Subcutaneous abdominal adipose tissue (tissue), 5 donors: ENCODE data around the gene EDDM13.
"Not testable (repeated sequence)": the region's sequence is repeated elsewhere in the genome, so short reads cannot be mapped to it uniquely, and the experiment has no call there.

ENCODE experiments used
- H3K27ac ChIP-seq: one replicate; pipeline ENCODE4 v1.7.0; 2013; ENCODE audit warnings: low read depth, mild to moderate bottlenecking, inconsistent platforms, low read length, moderate library complexity
- H3K27me3 ChIP-seq, 5 donors: one replicate each; pipeline ENCODE4 v1.7.0; 2013; ENCODE audit warnings: low read length in 5 of 5, inconsistent platforms in 1 of 5; ENCODE audit not compliant: control insufficient read depth in 5 of 5, insufficient read depth in 4 of 5
- H3K36me3 ChIP-seq, 5 donors: one replicate each; pipeline ENCODE4 v1.7.0; 2013; ENCODE audit warnings: low read length in 5 of 5; ENCODE audit not compliant: control insufficient read depth in 5 of 5, insufficient read depth in 5 of 5
- H3K4me1 ChIP-seq, 5 donors: one replicate each; pipeline ENCODE4 v1.7.0; 2013; ENCODE audit warnings: low read length in 5 of 5, mild to moderate bottlenecking in 3 of 5, moderate library complexity in 1 of 5; ENCODE audit not compliant: control insufficient read depth in 5 of 5, insufficient read depth in 5 of 5
- H3K4me3 ChIP-seq, 5 donors: one replicate each; pipeline ENCODE4 v1.7.0; 2013; ENCODE audit warnings: low read length in 5 of 5, low read depth in 1 of 5
- H3K9ac ChIP-seq, 5 donors: one replicate each; pipeline ENCODE4 v1.7.0; 2013; ENCODE audit warnings: low read length in 5 of 5, mild to moderate bottlenecking in 4 of 5, moderate library complexity in 3 of 5
- H3K9me3 ChIP-seq, 5 donors: one replicate each; pipeline ENCODE4 v1.7.0; 2013; ENCODE audit warnings: low read length in 5 of 5; ENCODE audit not compliant: control insufficient read depth in 5 of 5
- donor health status: healthy.
- donor health status: healthy.
- donor health status: healthy.
- donor health status: healthy.
- donor health status: healthy.

Gene EDDM13

DNA sequence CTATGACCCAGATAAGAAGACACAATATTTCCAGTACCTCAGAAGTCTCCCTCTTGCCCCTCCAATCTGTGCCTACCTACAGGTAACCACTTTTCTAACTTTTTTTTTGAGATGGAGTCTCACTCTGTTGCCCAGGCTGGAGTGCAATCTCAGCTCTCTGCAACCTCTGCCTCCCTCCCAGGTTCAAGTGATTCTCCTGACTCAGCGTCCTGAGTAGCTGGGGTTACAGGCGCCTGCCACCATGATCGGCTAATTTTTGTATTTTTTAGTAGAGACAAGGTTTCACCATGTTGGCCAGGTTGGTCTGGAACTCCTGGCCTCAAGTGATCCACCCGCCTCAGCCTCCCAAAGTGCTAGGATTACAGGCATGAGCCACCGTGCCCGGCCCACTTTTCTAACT, 10.6 kb upstream of the EDDM13 start:
- H3K27ac ChIP-seq, H3K4me3 ChIP-seq, H3K27me3 ChIP-seq, H3K36me3 ChIP-seq, H3K9me3 ChIP-seq, H3K4me1 ChIP-seq, H3K9ac ChIP-seq: not testable (repeated sequence)

DNA sequence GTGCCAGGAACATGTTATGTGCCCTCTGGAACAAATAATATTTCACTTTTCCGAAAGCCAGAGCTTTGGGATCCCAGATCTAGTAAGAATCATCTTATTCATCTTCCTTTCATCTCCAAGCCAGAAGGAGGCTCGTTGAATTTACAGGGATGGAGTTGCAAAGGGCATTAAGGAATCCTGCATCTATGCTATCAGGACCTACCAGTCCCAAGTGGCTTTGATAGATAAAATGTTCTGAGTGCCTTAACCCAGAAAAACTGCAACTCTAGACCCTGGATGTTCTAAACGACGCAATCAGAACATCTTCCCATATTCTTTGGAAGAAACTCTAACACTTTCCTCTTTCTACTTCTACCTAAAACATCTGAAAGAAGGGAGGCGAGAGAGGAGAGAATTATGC, 9.2 kb upstream of the EDDM13 start:
- Histone ChIP-seq H3K27me3 (no peaks in the 10 kb centered on the region), H3K36me3 (peaks cover 0 to 3% (median 0%) of the 10 kb centered on the region in 5 donors), H3K9me3 (no peaks in the 10 kb centered on the region), H3K9ac (no peak overlapping the region), H3K4me1 (no peaks in the 10 kb centered on the region), H3K27ac (no peak overlapping the region), H3K4me3 (no peak overlapping the region)

DNA sequence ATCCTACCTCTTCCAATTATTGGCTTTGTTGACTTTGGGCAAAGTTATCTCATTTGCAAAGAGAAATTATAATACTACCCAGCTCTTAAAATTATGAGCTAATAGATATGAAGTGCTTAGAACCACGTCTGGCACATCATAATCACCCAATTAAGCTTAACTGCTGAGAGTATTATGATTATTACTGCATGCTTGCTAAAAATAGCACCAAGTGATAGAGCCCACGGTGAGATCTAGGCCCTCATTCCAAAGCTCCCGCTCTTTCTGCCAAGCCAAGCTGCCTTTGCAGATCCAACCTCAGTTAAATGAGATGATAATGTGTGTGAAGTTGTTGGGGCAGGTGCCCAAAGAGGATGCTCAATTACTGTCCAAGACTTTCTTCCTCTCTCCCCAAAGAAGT, 6.5 kb upstream of the EDDM13 start:
- Histone ChIP-seq H3K9me3 (no peaks in the 10 kb centered on the region), H3K4me3 (no peak overlapping the region), H3K4me1 (peaks cover 0 to 3% (median 0%) of the 10 kb centered on the region in 5 donors), H3K9ac (no peak overlapping the region), H3K36me3 (peaks cover 0 to 3% (median 0%) of the 10 kb centered on the region in 5 donors), H3K27me3 (no peaks in the 10 kb centered on the region), H3K27ac (no peak overlapping the region)

DNA sequence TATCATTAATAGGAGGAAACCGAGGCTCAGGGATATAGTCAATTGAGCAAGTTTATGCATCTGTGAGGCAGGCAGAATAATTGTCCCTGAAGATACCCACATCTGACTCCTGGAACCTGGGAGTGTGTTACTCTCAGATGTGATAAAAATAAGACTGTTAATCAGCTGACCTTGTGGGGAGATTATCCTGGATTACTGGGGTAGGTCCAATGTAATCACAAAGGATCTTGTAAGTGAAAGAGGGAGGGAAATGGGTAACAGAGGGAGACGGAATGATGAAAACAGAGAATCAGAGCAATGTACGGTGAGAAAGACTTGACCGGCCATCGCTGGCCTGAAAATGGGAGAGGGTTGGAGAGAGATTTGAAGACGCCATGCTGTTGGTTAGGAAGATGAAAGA, 3.2 kb upstream of the EDDM13 start:
- H3K27me3 ChIP-seq, result no peaks in the 10 kb centered on the region
- H3K9me3 ChIP-seq, result no peaks in the 10 kb centered on the region
- H3K36me3 ChIP-seq, result peaks cover 0 to 5% (median 0%) of the 10 kb centered on the region in 5 donors
- H3K4me3 ChIP-seq, result no peak overlapping the region
- H3K9ac ChIP-seq, result no peak overlapping the region
- peaks cover 0 to 4% (median 0%) of the 10 kb centered on the region in 5 donors for H3K4me1 ChIP-seq
- H3K27ac ChIP-seq, result no peak overlapping the region

DNA sequence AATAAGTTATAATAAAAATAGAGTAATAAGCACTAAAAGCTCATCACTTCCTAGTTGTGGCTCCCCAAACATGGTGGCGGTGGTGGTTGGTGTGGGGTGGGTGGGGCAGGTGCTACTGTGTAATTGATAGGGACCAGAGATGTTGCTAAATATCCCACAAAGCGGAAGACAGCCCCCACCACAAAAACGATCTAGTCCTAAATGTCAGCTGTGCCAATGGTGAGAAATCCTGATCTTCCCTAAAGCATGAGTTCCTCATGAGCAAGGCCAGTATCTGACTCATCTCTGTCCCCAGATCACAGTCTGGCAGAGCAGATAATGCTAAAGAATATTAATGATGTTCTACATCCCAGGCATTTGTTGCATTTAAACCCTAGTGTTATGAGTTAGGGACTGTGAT, 1.9 kb upstream of the EDDM13 start:
- Histone ChIP-seq H3K27ac (no peak overlapping the region), H3K9me3 (no peaks in the 10 kb centered on the region), H3K9ac (no peak overlapping the region), H3K27me3 (no peaks in the 10 kb centered on the region), H3K36me3 (peaks cover 0 to 5% (median 0%) of the 10 kb centered on the region in 5 donors), H3K4me1 (peaks cover 0 to 4% (median 0%) of the 10 kb centered on the region in 5 donors), H3K4me3 (no peak overlapping the region)

DNA sequence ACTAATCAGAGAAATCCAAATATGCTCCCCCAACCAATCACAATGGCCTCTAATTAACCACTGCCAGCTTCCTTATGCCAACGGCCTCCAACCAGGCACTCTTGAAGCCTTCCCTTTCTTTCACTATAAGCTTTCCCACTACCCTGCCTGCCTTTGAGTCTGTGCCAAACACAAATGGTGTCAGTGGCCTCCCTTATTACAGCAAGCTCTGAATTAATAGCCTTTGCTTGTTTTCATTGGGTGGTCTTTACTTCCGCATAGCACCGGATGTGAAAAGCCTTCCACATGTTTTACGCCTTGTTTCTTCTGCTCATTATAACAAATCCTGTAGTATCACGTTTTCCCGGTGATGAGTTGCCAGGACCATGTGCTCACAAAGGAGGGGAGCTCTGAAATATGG, 1.4 kb upstream of the EDDM13 start:
- Histone ChIP-seq H3K27ac (no peak overlapping the region), H3K9me3 (no peaks in the 10 kb centered on the region), H3K9ac (no peak overlapping the region), H3K4me1 (peaks cover 0 to 4% (median 0%) of the 10 kb centered on the region in 5 donors), H3K4me3 (no peak overlapping the region), H3K36me3 (peaks cover 0 to 5% (median 0%) of the 10 kb centered on the region in 5 donors), H3K27me3 (no peaks in the 10 kb centered on the region)

DNA sequence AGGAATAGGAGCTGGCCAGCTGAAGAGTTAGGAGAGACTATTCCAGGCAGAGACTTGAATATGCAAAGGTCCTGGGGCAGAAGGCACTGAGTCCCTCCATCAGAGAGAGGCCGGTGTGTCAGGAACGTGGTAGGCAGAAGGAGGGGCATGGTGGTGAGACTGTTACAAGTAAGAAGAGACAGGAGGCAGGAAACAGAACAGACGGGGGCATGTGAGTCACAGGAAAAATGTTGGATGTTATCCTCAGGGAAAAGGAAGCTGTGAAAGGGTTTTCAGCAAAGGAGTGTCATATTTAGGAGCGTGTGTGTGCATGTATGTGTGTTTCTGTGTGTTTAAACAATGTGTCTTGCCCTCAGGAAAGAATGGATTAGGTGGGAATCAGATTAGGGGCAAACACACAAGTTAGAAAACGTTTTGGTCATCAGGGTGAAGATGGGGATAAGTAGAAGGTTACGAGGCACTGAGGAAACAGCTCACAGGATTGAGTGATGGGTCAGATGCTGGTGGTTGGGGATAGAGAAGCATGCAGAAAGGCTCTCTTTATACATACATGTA, 1.1 kb downstream of the EDDM13 start:
- Histone ChIP-seq H3K9me3 (no peaks in the 10 kb centered on the region), H3K4me1 (peaks cover 0 to 4% (median 0%) of the 10 kb centered on the region in 5 donors), H3K9ac (no peak overlapping the region), H3K27ac (no peak overlapping the region), H3K4me3 (no peak overlapping the region), H3K36me3 (peaks cover 0 to 6% (median 0%) of the 10 kb centered on the region in 5 donors), H3K27me3 (no peaks in the 10 kb centered on the region)

DNA sequence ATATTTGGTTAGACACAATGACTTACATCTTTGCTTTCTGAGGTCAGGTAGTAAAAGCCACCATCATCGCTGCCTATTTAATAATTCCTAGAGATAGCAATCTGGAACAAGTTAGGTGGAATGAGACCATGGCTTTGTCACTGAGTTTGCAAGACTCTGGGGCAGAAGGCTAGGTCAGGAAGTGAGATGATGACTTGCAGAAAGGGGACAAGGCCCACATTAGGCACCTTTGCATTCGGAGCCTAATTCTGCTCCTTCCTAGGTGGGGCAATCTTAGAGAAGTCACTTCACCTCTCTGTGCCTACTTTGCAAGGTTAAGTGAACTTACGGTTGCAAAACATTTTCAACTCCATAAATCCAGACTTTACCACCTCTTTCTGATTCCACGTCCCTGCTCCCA, 10.3 kb downstream of the EDDM13 start:
- H3K4me1 ChIP-seq, result peaks cover 0 to 1% (median 0%) of the 10 kb centered on the region in 5 donors
- peaks cover 0 to 7% (median 0%) of the 10 kb centered on the region in 5 donors for H3K36me3 ChIP-seq
- no peak overlapping the region for H3K4me3 ChIP-seq
- H3K27ac ChIP-seq, result no peak overlapping the region
- H3K9me3 ChIP-seq, result no peaks in the 10 kb centered on the region
- H3K9ac ChIP-seq, result no peak overlapping the region
- H3K27me3 ChIP-seq, result no peaks in the 10 kb centered on the region

DNA sequence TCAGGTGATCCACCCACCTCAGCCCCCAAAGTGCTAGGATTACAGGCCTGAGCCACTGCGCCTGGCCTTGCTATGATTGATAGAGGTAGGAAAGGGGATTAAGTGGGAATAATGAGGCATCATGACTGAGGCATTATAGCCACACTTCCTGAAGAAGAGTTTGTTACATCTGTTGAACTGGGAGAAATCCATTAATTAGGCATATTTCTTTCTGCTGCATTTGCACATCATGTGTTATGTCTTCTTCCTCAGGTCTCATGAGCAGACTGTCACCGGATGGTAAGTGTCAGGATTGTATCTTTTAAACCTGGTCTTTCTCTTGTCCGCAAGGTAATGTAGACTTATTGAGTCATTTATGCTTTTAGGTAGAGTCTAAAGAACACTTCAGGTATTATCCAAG, 12.2 kb downstream of the EDDM13 start:
- H3K9ac ChIP-seq, result no peak overlapping the region
- H3K27me3 ChIP-seq, result no peaks in the 10 kb centered on the region
- peaks cover 0 to 1% (median 0%) of the 10 kb centered on the region in 5 donors for H3K4me1 ChIP-seq
- peaks cover 0 to 11% (median 0%) of the 10 kb centered on the region in 5 donors for H3K36me3 ChIP-seq
- no peak overlapping the region for H3K27ac ChIP-seq
- H3K9me3 ChIP-seq, result no peaks in the 10 kb centered on the region
- H3K4me3 ChIP-seq, result no peak overlapping the region

DNA sequence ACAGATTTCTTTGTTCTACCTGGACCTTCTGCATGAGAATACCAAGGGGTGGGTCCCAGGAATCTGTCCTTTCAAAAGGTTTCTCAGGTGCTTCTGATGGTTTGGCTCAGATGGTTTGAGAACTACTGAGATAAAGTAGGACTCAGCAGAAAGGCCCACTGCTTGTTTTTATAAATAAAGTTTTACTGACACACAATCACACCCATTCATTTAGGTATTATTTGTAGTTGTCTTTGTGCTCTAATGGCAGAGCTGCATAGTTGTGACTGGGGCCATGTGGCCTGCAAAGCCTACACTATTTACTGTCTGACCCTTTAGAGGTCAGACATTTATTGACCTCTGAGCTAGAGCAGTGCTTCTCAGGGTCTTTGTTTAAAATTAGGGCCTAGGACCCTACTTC, 17.6 kb downstream of the EDDM13 start:
- peaks cover 0 to 23% (median 11%) of the 10 kb centered on the region in 5 donors for H3K36me3 ChIP-seq
- peaks cover 0 to 4% (median 0%) of the 10 kb centered on the region in 5 donors for H3K9me3 ChIP-seq
- no peak overlapping the region for H3K27ac ChIP-seq
- no peaks in the 10 kb centered on the region for H3K27me3 ChIP-seq
- H3K4me3 ChIP-seq, result no peak overlapping the region
- H3K4me1 ChIP-seq, result peaks cover 0 to 1% (median 0%) of the 10 kb centered on the region in 5 donors
- no peak overlapping the region for H3K9ac ChIP-seq
